Activated CD4-positive, alpha-beta memory T cell treated with anti-CD3 and anti-CD28 coated beads for 36 hours (primary cell): Measurements from ENCODE around the gene PRR13. TPM values are rescaled to one million over a fixed set of nuclear protein-coding genes. Genes with fewer than 3 reads are reported as not detected.
A peak's percentile ranks its signal among the peaks of the same experiment; 100 is the strongest.
"Not testable (repeated sequence)": the region's sequence is repeated elsewhere in the genome, so short reads cannot be mapped to it uniquely, and the experiment has no call there.

Experiments
- CTCF ChIA-PET: fragments of 350-600 bp; sonication (Branson Sonifier 250); formaldehyde crosslinking; loops from one replicate; lab custom pipeline; 2021; ENCODE audit warnings: antibody characterized with exemption, inconsistent platforms; lab: Charles Lee
- POLR2A ChIA-PET: fragments of 350-600 bp; sonication (Branson Sonifier 250); formaldehyde crosslinking; loops from one replicate; lab custom pipeline; 2021; ENCODE audit warnings: antibody characterized with exemption; lab: Charles Lee
- DNase-seq: peaks from one replicate; pipeline ENCODE4 v3.0.0-alpha.2; 2020
- H3K27ac Mint-ChIP-seq: one replicate; pipeline ENCODE4 v1.8.0; 2021; ENCODE audit warnings: mixed read lengths
- H3K27me3 Mint-ChIP-seq: one replicate; pipeline ENCODE4 v1.8.0; 2021; ENCODE audit warnings: mixed read lengths
- H3K36me3 Mint-ChIP-seq: one replicate; pipeline ENCODE4 v1.8.0; 2021; ENCODE audit warnings: mixed read lengths
- H3K4me1 Mint-ChIP-seq: one replicate; pipeline ENCODE4 v1.8.0; 2021; ENCODE audit warnings: low read depth, mixed read lengths
- H3K4me3 Mint-ChIP-seq: one replicate; pipeline ENCODE4 v1.8.0; 2021; ENCODE audit warnings: mild to moderate bottlenecking, mixed read lengths
- H3K9me3 Mint-ChIP-seq: one replicate; pipeline ENCODE4 v1.8.0; 2021; ENCODE audit warnings: mixed read lengths
- intact Hi-C: fragments of 100-400 bp; cut with micrococcal nuclease; formaldehyde crosslinking; loops from one replicate; pipeline ENCODE4 v1.15.1; 2023
- total RNA-seq, 2 experiments: library from RNA; stranded (reverse); gene quantifications; one replicate each; pipeline ENCODE4 v1.2.3, GENCODE V29; 2021

PRR13 gene
- total RNA-seq, 2 experiments from 2014 or later = 218 to 221 TPM

- no peak for DNase-seq
- POLR2A ChIA-PET = no interaction called here
- H3K9me3 Mint-ChIP-seq = no peaks in the 10 kb centered on the region
- no peaks in the 10 kb centered on the region for H3K27me3 Mint-ChIP-seq
- H3K4me1 Mint-ChIP-seq = peaks cover 37% of the 10 kb centered on the region
- CTCF ChIA-PET = no interaction called here
- H3K36me3 Mint-ChIP-seq = peaks cover 37% of the 10 kb centered on the region
- H3K4me3 Mint-ChIP-seq = peak overlapping the region; percentile 2
- intact Hi-C loops = no loop called here
- peak overlapping the region; percentile 26 for H3K27ac Mint-ChIP-seq
These were observed 2.4 kb downstream of the PRR13 start for GRCh38 chr12:53443955-53444354.

- H3K9me3 Mint-ChIP-seq, H3K4me3 Mint-ChIP-seq, POLR2A ChIA-PET, intact Hi-C loops, DNase-seq, H3K27me3 Mint-ChIP-seq: not testable (repeated sequence)
- Mint-ChIP-seq H3K36me3 (peaks cover 37% of the 10 kb centered on the region), H3K27ac (peak overlapping the region; percentile 23), H3K4me1 (peaks cover 37% of the 10 kb centered on the region)
- CTCF ChIA-PET = interaction anchor here (0.7 kb wide), 1 partner anchor 258 kb away, joined by 5 read pairs; no protein-coding TSS in a partner anchor
These were observed 3.2 kb downstream of the PRR13 start for GRCh38 chr12:53444593-53445325.

GRCh38 chr12:53450936-53451335 lies 9.4 kb downstream of the PRR13 start:
- H3K4me1 Mint-ChIP-seq = peaks cover 25% of the 10 kb centered on the region
- peaks cover 50% of the 10 kb centered on the region for H3K36me3 Mint-ChIP-seq
- no peak for DNase-seq
- intact Hi-C loops = loop anchor here (1.0 to 5.0 kb wide), 7 partner anchors 10 to 271 kb away; partner anchors contain the start of genes AAAS, ATP5MC2, CSAD and PRR13
- H3K4me3 Mint-ChIP-seq = no peak overlapping the region
- no peaks in the 10 kb centered on the region for H3K9me3 Mint-ChIP-seq
- CTCF ChIA-PET = interaction anchor here (1.0 to 1.4 kb wide), 2 partner anchors 43 to 99 kb away, joined by 3 to 7 read pairs; no protein-coding TSS in a partner anchor
- H3K27me3 Mint-ChIP-seq = no peaks in the 10 kb centered on the region
- POLR2A ChIA-PET = interaction anchor here (0.7 kb wide), 1 partner anchor 23 kb away, joined by 3 read pairs; no protein-coding TSS in a partner anchor
- H3K27ac Mint-ChIP-seq = no peak overlapping the region

- POLR2A ChIA-PET = interaction anchor here (0.7 kb wide), 1 partner anchor 22 kb away, joined by 3 read pairs; no protein-coding TSS in a partner anchor
- H3K27ac Mint-ChIP-seq = peak within 1 kb of the TSS; percentile 98
These were observed 10.2 kb downstream of the PRR13 start, which contains the start of gene PCBP2 for GRCh38 chr12:53451661-53452158. Gene PCBP2, plus strand, starts transcription at chr12:53452102. Its CDS starts 2,699 bp downstream, at chr12:53454801.

GRCh38 chr12:53452159-53453077 lies 10.9 kb downstream of the PRR13 start:
- intact Hi-C loops = loop anchor here (1.0 to 5.0 kb wide), 4 partner anchors 22 to 230 kb away; partner anchors contain the start of gene ATP5MC2
- peak; percentile 78 for DNase-seq
- POLR2A ChIA-PET = interaction anchor here (1.0 to 4.0 kb wide), 2 partner anchors 23 to 48 kb away, joined by 3 to 53 read pairs; no protein-coding TSS in a partner anchor
- Mint-ChIP-seq H3K9me3 (no peaks in the 10 kb centered on the region), H3K4me3 (peak overlapping the region; percentile 94), H3K36me3 (peaks cover 54% of the 10 kb centered on the region), H3K4me1 (peaks cover 23% of the 10 kb centered on the region), H3K27me3 (no peaks in the 10 kb centered on the region), H3K27ac (peak overlapping the region; percentile 98)
- CTCF ChIA-PET = interaction anchor here (0.8 to 4.0 kb wide), 4 partner anchors 12 to 100 kb away, joined by 3 to 13 read pairs (median 4); no protein-coding TSS in a partner anchor

More at GRCh38 chr12:53451661-53452158, 10.2 kb downstream of the PRR13 start, which contains the start of gene PCBP2:
- DNase-seq = peak; percentile 99
- intact Hi-C loops = loop anchor here (1.0 to 5.0 kb wide), 9 partner anchors 10 to 271 kb away; partner anchors contain the start of genes AAAS, ATP5MC2, CSAD and PRR13
- peaks cover 51% of the 10 kb centered on the region for H3K36me3 Mint-ChIP-seq
- no peaks in the 10 kb centered on the region for H3K9me3 Mint-ChIP-seq
- peak within 1 kb of the TSS; percentile 94 for H3K4me3 Mint-ChIP-seq
- CTCF ChIA-PET = interaction anchor here (1.0 to 1.4 kb wide), 2 partner anchors 42 to 99 kb away, joined by 3 to 7 read pairs; no protein-coding TSS in a partner anchor
- peaks cover 23% of the 10 kb centered on the region for H3K4me1 Mint-ChIP-seq
- H3K27me3 Mint-ChIP-seq = no peaks in the 10 kb centered on the region

GRCh38 chr12:53453953-53454640 lies 12.6 kb downstream of the PRR13 start:
- Mint-ChIP-seq H3K9me3 (no peaks in the 10 kb centered on the region), H3K27me3 (no peaks in the 10 kb centered on the region), H3K36me3 (peaks cover 54% of the 10 kb centered on the region), H3K27ac (peak overlapping the region; percentile 98), H3K4me1 (peaks cover 27% of the 10 kb centered on the region), H3K4me3 (peak overlapping the region; percentile 94)
- ChIA-PET CTCF (interaction anchor here (0.8 to 4.0 kb wide), 4 partner anchors 23 to 102 kb away, joined by 3 to 13 read pairs (median 4); no protein-coding TSS in a partner anchor), POLR2A (interaction anchor here (0.8 to 4.0 kb wide), 4 partner anchors 10 to 38 kb away, joined by 3 to 53 read pairs (median 5); no protein-coding TSS in a partner anchor)
- intact Hi-C loops = loop anchor here (2.0 to 5.0 kb wide), 3 partner anchors 21 to 232 kb away; partner anchors contain the start of gene ATP5MC2
- no peak for DNase-seq

- Mint-ChIP-seq H3K4me3 (peak overlapping the region; percentile 94), H3K9me3 (no peaks in the 10 kb centered on the region), H3K4me1 (peaks cover 30% of the 10 kb centered on the region), H3K27me3 (no peaks in the 10 kb centered on the region), H3K36me3 (peaks cover 57% of the 10 kb centered on the region), H3K27ac (peak overlapping the region; percentile 98)
- ChIA-PET CTCF (interaction anchor here (0.8 to 4.0 kb wide), 3 partner anchors 22 to 54 kb away, joined by 3 to 13 read pairs (median 4); no protein-coding TSS in a partner anchor), POLR2A (interaction anchor here (0.6 to 4.0 kb wide), 5 partner anchors 10 to 24 kb away, joined by 3 to 53 read pairs (median 4); no protein-coding TSS in a partner anchor)
- intact Hi-C loops = loop anchor here (5.0 kb wide), 2 partner anchors 223 to 232 kb away; partner anchors contain the start of gene ATP5MC2
- DNase-seq = no peak
These were observed 13.2 kb downstream of the PRR13 start for GRCh38 chr12:53454707-53455106.

- no peak for DNase-seq
- H3K27ac Mint-ChIP-seq = no peak overlapping the region
- H3K4me3 Mint-ChIP-seq = no peak overlapping the region
- ChIA-PET POLR2A (interaction anchor here (2.8 kb wide), 1 partner anchor 17 kb away, joined by 14 read pairs; no protein-coding TSS in a partner anchor), CTCF (no interaction called here)
- intact Hi-C loops = no loop called here
- peaks cover 76% of the 10 kb centered on the region for H3K36me3 Mint-ChIP-seq
- peaks cover 40% of the 10 kb centered on the region for H3K4me1 Mint-ChIP-seq
- H3K9me3 Mint-ChIP-seq = no peaks in the 10 kb centered on the region
- H3K27me3 Mint-ChIP-seq = no peaks in the 10 kb centered on the region
These were observed 15.3 kb downstream of the PRR13 start for GRCh38 chr12:53456654-53457366.

GRCh38 chr12:53459097-53459496 lies 17.6 kb downstream of the PRR13 start:
- Mint-ChIP-seq H3K4me1 (peaks cover 47% of the 10 kb centered on the region), H3K4me3 (no peak overlapping the region)

GRCh38 chr12:53461059-53461458 lies 19.5 kb downstream of the PRR13 start:
- ChIA-PET POLR2A (no interaction called here), CTCF (interaction anchor here (1.0 kb wide), 1 partner anchor 48 kb away, joined by 4 read pairs; no protein-coding TSS in a partner anchor)
- intact Hi-C loops = no loop called here
- no peak overlapping the region for H3K4me3 Mint-ChIP-seq
- no peaks in the 10 kb centered on the region for H3K9me3 Mint-ChIP-seq
- no peak for DNase-seq
- no peaks in the 10 kb centered on the region for H3K27me3 Mint-ChIP-seq
- H3K36me3 Mint-ChIP-seq = peaks cover 73% of the 10 kb centered on the region
- H3K4me1 Mint-ChIP-seq = peaks cover 43% of the 10 kb centered on the region
- H3K27ac Mint-ChIP-seq = peak overlapping the region; percentile 7

More at GRCh38 chr12:53459097-53459496, 17.6 kb downstream of the PRR13 start:
- no peak for DNase-seq
- Mint-ChIP-seq H3K27ac (peak overlapping the region; percentile 64), H3K9me3 (no peaks in the 10 kb centered on the region), H3K36me3 (peaks cover 79% of the 10 kb centered on the region), H3K27me3 (no peaks in the 10 kb centered on the region)
- ChIA-PET POLR2A (interaction anchor here (0.6 to 2.8 kb wide), 4 partner anchors 9 to 24 kb away, joined by 3 to 14 read pairs (median 6); no protein-coding TSS in a partner anchor), CTCF (interaction anchor here (0.8 to 1.2 kb wide), 3 partner anchors 17 to 138 kb away, joined by 3 read pairs; no protein-coding TSS in a partner anchor)
- intact Hi-C loops = no loop called here
